HG03571 (cell line): ENCODE results near the gene ZCWPW1.

Source experiments
- ATAC-seq: cut with Tn5 transposase; IDR thresholded peaks from one replicate; pipeline ENCODE4 v1.9.1; 2021; ENCODE audit not compliant: unreplicated experiment

Gene ZCWPW1, protein sequence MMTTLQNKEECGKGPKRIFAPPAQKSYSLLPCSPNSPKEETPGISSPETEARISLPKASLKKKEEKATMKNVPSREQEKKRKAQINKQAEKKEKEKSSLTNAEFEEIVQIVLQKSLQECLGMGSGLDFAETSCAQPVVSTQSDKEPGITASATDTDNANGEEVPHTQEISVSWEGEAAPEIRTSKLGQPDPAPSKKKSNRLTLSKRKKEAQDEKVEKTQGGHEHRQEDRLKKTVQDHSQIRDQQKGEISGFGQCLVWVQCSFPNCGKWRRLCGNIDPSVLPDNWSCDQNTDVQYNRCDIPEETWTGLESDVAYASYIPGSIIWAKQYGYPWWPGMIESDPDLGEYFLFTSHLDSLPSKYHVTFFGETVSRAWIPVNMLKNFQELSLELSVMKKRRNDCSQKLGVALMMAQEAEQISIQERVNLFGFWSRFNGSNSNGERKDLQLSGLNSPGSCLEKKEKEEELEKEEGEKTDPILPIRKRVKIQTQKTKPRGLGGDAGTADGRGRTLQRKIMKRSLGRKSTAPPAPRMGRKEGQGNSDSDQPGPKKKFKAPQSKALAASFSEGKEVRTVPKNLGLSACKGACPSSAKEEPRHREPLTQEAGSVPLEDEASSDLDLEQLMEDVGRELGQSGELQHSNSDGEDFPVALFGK

DNA sequence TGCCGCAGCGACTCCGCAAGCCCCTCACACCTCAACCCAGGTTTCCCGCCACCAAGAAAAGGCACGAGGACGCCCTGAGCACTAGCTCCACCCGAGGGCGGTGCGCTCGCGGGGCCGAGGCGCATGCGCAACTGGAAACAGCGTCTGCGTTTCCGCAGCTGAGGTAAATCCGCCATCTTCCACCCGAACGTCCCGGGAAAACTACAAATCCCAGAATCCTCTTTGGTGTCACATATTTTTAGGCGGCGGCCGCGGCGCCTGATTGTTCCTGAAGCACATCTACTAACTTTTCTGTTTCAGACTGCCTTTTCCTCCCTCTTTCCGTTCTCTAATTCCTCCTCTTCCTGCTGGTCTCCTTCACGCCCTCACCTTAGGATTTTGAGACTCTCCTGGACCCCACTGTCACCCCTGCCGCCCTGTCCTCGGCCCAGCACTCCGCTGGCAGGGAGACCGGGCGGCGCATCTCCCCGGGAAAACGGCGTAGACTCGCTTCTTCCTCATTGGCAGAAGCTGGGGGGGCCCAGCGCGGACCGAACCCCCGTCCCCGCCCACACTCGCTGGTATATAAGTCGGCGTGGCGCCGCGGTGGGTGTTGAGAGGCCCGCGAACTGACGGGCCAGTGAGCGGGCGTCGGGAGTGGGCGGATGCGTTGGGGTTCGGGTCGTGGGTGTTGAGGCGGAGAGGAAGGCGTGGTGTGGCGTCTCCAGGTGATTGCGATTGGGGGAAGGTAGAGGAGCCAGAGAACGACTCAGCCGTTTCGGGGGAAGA lies at the start of gene ZCWPW1:
ZCWPW1 (minus strand) TSS at position 505 of the 768 bp plus-strand sequence. CDS start 8,054 bp downstream, outside the sequence.
- peak; percentile 45 for ATAC-seq

DNA sequence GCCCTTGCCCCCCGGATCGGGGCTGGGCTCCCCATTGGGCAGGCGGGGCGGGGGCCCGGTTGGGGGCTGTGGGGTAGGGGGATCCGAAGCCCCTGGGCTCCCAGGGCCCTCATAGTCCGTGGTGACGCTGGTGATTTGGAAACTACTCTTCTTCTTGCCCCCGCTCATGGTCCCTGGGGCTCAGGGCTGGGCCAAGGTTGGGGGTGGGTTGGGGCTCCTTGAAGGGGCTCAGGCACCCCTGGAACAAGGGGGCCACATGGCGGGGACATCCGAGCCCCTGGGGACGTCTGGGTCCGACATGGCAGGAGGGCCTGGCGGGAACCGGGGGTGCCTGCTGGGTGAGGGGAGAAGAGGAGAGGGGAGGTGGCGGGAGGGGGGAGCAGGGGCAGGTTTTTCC lies 49.4 kb upstream of the ZCWPW1 start:
- ATAC-seq: no peak

DNA sequence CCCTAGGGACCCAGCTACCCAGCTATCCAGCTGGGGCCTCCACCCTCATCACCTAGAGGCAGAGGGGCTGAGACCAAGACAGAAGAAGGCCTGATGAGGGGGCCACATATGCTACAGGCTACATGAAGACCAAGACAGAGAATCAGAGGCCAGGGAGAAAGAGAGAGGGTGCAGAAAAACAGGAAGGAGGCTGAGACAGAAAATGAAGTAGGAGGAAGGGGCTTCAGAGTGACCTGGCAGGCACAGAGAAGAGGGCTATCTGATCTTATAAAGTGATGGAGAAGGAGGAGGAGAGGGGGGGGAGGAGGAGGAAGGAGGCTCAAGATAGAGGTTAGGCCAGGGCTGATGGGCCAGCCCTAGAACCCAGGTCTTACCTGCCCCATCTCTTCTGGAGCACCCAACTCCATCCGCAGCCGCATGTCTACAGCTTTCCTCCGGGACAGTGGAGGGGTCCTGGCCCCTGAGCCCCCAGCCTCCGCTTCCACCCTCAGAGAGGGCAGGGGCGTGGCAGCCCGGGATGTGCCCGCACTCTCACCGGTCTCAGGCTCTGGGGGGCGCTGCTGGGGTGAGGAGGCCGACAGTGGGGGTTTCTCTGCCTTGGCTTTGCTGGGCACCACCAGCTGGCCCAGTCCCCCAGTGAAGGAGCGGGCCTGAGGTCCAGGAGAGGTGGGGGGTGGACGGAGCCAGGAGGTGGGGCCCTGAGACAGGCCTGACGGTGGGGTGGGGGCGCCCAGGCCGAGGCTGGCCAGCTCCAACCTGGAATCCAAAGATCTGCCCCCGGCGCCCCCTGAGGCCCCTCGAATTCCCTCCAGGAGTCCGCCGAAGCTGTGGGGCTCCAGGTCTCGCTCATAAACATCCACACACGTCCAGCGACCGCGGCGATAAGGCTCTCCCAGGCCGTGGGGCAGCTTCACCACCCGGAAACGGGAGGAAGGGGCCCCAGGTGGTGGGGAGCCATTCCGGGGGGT lies 48.7 kb upstream of the ZCWPW1 start:
- no peak for ATAC-seq

DNA sequence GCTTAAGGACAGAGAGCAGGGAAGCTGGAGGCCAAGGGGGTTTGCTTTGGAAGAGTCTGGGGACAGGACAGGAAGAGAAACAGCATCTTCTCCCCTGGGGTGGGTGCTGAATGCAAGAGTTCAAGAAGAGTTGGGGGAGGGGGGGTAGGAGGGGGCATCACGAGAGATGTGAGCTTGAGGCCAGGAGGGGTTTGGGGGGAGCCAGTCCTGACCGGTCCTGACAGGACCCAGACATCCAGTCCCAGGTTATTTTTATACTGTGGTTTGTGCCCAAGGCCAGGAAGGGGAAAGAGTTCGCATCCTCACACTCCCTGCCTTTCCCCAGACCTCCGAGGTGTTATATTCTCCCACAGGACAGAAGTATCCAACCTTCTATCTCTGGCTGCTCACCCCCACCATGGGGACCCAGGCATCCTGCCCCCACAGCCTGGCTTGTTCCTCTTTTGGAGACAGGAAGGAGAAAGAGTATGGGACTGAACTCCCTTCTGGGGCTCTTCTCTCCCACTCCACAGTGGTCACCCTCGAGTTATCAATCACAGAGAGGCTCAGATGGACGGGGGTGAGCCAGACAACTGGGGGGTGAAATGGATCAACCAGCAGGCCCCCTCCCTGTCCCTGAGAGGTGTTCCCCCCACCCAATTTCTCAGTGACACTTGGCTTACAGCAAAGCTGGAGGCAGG lies 47.7 kb upstream of the ZCWPW1 start:
- ATAC-seq: no peak

DNA sequence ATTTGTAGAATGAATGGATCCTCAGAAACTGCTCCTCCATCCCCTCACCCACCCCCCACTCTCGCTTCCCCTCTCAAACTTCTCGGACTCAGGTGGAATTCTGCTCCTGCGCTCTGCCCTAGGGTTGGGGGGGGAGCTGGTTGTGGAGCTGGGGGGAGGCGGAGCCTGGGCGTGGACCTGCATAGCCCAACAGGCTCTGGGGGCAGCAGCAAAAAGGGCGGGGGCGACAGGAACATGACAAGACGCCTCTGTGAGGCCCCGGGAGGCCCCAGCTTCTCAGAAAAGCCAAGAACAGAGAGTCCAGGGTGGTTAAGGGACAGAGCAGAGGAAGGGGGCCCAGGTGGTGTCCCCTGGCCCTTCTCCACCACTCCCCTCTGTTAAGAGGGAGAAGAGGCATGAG lies 47.0 kb upstream of the ZCWPW1 start:
- no peak for ATAC-seq

DNA sequence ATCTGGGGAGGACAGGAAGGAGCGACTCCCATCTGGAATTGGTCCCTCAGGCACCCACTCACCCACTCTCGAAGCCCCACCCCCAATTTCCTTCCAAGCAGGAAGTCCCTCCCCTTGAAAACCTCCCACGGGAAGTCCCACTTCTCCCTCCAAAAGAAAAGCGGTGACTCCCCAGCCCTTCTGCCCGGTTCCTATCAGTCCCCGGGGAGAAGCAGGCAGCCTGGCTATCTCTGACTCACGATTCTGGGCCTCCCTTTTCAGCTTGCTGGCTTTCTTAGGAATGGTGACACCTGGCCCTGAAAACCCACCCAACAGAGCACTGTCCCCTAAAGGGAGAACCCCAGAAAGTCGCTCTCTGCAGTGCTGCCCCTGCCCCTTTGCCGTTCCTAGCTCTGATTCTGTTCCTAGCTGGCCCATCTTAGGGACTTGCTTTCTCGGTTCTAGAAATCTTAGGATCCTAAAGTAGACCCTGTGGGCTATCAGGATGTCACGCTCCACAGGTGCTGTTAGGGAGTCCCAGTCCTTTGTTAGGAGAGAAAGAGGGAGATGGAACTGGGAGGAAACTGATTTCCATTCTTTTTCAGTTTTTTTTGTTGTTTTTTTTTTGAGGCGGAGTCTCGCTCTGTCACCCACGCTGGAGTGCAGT lies 44.5 kb upstream of the ZCWPW1 start:
- ATAC-seq: no peak

DNA sequence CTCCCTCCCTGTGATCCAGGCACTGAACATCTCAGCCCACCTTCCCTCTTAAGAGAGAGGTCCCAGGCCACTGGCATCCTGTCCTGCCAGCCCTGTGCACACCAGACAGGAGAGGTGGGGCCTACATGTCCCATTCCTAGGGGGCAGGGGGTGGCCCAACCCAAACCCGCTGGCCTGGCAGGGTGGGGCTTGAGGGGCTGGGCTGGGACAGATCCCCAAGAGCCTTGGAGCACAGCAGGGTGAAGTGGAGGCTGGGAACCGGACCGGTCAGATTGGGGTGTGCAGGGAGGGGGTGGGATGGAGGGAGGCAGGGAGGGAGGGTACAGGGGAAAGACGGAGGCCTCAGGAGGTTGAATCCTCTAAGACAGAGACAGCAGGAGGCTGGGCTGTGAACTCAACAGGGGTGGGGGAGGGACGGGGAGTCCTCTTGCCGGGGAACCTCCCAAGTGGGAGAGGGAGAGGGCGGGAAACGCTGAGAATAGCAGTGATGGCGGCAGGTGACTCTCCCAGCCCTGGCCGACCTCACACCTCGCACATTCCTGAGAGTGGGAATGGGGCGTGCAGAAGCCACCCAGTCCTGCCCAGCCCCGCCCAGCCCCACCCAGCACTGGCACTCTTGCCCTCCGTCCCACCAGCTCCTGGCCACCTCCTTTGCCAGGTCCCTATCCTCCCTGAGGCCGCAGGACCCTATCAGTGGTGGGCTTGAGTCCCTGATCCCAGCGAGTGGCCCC lies 43.8 kb upstream of the ZCWPW1 start:
- no peak for ATAC-seq

DNA sequence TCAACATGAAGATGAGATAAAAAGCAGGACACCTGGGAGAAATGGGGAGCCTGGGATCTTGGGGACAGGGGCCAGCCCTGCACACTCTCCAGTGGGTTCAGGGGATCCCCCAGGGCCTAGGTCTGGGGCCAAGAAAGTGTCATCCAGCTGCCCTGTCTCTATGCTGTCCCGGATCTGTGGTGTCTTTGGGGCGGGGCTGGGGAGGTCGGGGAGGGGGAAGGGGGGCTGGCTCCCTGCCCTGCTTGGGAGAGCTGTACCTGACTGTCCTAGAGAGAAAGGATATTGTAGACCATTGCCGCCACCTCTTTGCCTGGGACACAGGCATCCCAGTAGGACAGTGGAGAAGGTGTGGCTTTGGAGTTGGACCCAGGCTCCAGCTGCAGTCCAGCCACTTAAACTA lies 42.5 kb upstream of the ZCWPW1 start:
- ATAC-seq: no peak

DNA sequence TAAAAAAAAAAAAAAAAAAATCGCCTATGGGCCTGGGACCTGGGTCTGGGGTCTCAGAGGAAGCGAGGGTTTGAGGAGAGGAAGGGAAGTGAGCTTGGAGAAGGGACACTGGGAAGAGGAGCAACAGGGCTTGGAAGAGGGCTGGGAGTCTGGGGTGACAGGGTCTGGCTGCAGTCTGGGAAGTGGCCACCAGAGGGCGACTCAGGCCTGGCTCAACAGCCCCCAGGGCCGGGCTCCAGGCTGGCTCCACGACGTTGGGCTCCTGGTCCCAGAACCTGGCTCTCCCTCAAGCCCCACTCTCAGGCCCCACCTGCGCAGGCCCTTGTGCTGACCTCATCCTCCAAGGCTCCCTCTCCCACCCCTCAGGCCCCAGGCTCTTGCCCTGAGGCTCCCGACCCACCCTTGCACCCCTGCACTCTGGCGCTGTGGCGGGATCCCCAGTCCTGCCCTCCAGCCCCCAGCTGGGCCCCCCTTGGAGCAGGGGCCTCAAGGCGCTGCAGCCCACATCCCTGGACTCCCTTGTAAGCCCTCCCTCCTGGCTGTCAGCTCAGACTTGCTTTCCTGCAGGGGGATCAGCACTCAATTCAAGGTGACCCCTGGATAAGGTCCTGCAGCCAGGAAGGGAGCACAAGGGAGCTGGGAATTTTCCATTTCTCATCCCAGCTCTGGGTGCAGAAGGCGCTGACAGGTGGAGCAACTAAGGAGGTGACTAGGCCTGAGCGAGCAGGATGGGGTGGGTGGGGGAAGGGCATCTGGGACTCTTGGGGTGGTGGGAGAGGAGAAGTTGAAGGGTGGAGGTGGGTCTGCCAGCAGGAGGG lies 40.9 kb upstream of the ZCWPW1 start:
- no peak for ATAC-seq

DNA sequence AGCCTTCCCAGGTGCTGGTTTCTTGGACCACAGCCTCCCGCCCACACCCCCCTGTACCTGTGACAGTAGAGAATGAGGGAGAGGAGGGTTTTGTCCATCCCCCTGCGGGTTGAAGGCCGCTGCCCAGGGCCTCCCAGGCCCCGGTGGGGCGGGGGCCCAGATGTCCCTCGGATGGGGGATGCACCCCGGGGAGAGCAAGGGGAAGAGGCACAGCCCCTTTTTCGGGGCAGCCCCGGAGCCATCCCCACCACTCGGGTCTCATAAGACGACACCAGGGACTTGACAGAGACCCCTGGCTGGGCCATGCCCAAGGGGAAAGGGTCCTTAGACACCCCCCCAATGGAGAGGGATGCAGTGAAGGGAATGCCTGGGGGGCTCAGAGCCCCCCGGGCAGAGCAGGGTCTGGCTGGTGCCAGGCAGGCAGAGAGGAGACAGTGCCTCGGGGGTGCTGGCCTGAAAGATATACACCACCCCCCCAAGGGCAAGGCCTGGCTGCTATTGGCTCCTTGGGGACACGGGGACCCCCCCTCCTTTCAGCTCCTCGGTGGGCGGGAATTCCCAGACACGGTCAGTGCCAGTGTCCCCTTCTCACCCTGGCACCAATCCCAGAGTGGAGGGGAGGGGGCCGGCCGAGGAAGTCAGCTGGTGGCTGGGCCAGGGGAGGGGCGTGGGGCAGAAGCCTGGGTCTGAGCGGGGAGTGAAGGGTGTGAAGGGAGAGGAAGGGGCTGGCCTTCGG lies 39.3 kb upstream of the ZCWPW1 start:
- ATAC-seq: no peak

DNA sequence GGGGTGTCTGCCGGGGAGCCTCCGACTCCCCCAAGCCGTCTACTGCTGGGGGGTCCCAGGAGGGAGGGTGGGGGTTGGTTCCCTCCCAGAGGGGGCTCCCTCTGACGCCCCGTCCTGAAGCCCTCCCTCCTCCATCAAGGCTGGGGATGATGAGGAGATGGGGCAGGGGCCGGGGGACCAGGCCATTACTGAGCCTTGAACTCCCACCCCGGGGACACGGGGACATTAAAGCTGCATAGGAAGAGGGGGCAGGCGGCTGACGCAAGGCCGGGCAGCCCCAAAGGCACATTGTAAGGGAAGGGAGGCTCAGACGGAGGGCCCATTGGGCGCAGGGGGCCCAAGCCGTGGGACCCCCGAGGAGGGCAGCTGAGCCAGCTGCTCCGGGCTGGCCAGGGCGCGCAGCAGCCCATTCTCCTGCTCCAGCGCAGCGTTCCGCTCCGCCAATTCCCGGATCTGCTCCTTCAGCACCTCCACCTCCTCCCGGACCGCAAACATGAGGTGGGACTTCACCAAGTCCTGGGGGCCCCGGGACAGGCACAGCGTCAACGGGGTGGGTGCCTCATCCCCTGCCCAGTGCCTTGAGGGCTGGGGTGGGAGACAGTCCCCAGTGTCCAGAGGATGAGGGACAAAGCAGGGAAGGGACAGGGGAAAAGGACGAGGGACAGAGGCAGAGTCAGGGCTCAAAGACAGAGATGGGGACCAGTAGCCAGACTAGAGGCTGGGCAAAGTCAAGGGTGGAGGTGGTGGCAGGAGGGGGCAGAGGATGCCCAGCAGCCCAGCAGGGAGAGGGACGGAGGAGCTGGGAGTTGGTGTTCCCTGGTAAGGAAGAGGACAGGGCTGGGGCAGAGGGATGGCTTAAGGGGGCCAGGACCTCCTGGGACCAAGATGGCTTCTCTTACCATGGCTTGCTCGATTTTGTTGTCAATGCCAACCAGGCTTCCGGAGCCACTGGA lies 38.4 kb upstream of the ZCWPW1 start:
- no peak for ATAC-seq

DNA sequence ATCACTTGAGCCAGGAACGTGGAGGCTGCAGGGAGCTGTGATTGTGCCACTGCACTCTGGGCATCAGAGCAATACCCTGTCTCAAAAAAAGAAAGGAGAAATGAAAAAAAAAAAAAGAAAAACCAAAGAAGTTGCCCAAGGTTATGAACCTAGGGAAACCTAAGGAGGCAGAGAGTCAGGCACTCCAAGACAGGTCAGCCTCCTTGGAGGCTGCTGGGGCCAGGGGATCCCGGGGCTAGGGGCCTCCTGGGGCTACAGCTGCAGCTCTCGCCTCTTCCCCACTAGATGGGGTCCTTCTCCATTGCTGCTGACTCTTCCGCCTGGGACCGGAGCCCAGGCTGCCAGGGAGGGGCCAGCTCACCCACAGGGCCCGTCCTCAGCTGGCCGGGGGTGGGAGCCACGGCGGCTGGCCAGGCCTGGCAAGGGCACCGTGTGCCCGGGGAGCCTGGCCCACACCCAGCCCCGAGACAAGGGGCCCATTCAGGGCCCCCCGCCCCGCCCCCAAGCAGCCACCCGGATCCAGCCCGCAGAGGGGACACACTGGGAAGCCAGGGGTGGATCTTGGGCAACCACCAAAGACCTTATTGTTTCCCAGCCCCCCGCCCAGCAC lies 37.3 kb upstream of the ZCWPW1 start:
- no peak for ATAC-seq

DNA sequence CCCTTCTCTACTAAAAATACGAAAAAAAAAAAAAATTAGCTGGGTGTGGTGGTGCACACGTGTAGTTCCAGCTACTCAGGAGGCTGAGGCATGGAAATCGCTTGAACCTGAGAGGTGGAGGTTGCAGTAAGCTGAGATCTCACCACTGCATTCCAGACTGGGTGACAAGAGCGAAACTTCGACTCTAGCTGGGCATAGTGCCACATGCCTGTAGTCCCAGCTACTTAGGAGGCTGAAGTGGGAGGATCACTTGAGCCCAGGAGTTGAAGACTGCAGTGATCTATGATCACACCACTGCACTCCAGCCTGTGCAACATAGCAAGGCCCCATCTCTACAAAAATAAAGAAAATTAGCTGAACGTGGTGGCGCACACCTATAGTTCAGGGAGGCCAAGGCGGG lies 36.8 kb upstream of the ZCWPW1 start:
- ATAC-seq: no peak

DNA sequence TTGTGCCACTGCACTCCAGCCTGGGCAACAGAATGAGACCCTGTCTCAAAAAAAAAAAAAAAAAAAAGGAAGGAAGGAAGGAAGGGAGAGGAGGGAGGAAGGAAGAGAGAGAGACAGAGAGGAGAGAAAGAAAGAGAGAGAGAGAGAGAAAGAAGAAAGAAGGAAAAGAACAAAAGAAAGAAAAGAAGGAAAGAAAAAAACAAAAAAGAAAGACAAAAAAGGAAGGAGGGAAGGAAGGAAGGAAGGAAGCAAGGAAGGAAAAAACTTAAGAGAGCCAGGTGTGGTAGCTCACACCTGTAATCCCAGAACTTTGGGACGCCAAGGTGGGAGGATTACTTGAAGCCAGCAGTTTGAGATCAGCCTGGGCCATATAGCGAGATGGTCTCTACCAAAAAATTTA lies 36.3 kb upstream of the ZCWPW1 start:
- no peak for ATAC-seq

DNA sequence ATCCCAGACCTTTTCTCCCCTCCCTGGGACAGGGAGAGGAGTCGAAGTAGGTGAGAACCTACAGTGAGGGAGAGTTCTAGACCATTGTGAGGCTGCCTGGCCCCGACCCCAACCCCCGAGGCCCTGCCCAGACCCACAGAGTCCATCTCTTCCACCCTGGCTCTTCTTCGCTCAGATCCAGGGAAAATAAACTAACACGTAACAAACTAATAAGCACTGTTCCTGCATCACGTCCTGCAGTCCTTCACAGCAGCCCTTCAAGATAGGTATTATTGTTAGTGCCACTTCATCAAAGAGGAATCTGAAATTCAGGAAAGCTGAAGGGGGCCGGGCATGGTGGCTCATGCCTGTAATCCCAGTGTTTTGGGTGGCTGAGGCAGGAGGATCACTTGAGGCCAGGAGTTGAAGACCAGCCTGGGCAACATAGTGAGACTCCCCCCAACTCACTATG lies 35.7 kb upstream of the ZCWPW1 start, which contains the start of gene SPACDR:
SPACDR (minus strand) TSS at position 51 of the 451 bp plus-strand sequence. CDS start 235 bp downstream, outside the sequence.
- ATAC-seq: no peak

DNA sequence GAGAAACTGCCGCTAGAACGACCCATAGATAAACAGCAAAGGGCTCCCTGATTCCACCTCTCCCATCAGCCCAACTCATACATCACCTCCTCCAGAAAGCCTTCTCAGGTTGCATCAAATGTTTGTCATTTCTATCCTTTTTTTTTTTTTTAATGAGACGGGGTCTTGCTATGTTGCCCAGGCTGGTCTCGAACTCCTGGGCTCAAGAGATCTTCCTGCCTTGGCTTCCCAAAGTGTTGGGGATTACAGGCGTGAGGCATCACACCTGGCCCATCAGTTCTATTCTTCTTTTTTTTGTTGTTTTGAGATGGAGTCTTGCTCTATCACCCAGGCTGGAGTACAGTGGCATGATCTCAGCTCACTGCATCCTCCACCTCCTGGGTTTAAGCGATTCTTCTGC lies 28.5 kb upstream of the ZCWPW1 start:
- no peak for ATAC-seq
